ENCODE results near the gene PRRC2B.

- TF ChIP-seq CTCF (IDR thresholded peaks at IDR 0.05; ENCODE audit: low read depth, low read length) (no peak), EZH2phosphoT487 (IDR thresholded peaks at IDR 0.05; ENCODE audit: low read depth) (no peak)
Observed at GRCh38 chr9:131404581-131404980, 10.7 kb downstream of the PRRC2B start.
